SK-N-DZ (cell line): ENCODE data around the gene CCDC85B.
A peak's percentile ranks its signal among the peaks of the same experiment; 100 is the strongest.
"Not testable (repeated sequence)": the region's sequence is repeated elsewhere in the genome, so short reads cannot be mapped to it uniquely, and the experiment has no call there.

Experiments used
- DNase-seq: peaks from one replicate; pipeline ENCODE4 v3.0.0-alpha.2; 2015; ENCODE audit warnings: low spot score

Gene CCDC85B

GRCh38 chr11:65886826-65887722 lies 3.4 kb upstream of the CCDC85B start:
- DNase-seq: no peak

- DNase-seq: no peak
These were observed 2.7 kb upstream of the CCDC85B start for GRCh38 chr11:65887723-65888162.

GRCh38 chr11:65888163-65888814 lies 2.2 kb upstream of the CCDC85B start, which contains the start of gene FIBP:
FIBP (minus strand) TSS chr11:65888471; CDS start chr11:65888418, 53 bp downstream.
- DNase-seq: peak; percentile 95

DNA sequence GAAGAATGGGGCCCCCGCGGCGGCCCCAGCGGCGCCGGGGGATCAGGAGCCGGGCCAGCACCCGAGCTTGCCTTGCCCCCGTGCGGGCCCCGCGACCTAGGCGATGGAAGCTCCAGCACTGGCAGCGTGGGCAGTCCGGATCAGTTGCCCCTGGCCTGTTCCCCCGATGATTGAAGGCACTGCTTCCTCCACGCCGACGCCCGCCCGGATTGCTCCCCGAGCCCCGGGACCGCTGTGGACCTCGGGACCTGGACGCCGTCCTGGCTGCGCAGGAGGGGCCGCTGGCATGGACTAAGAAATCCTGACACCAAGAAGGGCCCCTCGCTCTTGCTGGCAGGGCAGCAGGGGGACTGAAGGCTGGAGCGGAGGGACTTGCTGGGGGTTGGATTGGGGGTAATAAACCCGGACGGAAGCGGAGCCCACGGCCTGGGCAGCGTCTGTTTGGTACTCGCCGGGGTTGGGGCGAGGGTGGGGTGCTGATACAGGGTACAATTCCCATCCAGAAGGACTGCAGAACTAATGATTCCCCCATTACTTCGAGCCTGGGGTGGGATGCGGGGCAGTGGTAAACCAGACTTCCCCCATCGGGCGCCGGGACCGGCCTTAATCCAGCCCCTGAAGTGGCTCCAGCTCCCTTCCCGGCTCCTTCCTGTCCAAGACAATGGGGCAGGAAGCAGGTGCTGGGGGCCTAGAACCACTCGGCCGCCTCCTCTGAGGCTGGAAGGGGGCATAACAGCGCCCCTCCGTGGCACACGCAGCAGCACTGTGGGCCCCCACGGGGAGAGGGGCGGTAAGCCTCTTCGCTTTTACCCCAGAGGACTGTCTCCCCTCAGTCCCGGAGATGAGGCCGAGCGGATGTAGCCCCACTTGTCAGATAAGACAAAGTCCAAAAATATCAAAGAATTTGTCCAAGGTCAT lies 1.0 kb downstream of the CCDC85B start:
- DNase-seq: no peak

DNA sequence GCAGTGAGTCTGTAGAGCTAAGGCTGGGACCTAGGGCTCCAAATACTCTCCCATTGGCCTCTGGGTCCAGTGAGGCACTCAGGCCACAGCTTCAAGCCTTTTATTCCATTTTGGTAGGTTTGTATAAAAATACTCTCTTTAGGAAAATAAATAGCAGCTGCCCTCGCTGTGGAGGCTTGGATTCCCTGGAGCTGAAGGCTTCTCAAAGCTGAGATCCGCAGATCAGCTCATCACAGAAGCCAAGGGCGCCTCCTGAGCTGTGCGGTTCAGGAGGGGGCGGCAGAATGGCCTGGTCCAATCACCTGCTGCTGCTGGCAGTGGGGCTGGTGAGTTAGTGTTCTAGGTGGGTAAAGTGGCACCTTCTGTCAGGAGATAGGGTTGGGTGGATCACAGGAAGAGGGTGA lies 1.7 kb downstream of the CCDC85B start:
- DNase-seq: not testable (repeated sequence)

DNA sequence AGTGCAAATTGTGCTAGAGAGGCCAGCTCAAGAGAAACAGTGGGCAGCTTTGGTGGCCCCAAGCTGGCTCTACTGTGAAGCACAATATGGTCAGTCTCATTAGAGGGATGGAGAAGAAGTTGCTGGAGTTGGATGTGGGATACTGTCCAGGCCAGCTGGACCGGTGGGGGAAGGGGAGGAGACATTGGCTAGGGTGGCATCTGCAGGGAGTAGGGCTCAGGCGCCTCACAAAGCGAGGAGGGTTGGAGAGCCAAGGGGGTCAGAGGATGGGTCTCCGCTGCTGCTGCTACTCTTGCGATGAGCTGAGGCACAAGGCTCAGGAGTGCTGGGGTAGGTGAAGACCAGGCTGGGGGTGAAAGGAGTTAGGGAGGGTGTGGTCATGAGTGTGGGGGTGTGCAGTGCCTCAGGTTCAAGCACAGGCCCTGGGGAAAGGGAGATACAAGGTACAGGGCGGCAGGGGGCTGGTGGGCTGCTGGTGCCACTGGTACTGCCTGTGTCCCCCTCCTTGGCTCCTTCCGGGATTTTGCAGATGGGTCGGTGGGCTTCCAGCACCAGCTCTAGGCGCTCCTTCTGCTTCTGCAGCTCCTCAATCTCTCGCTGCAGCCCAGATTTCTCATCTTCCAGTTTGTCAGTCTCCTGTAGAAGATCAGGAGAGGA lies 2.3 kb downstream of the CCDC85B start:
- DNase-seq: no peak

- DNase-seq: no peak
These were observed 3.6 kb downstream of the CCDC85B start for GRCh38 chr11:65894034-65894591.

DNA sequence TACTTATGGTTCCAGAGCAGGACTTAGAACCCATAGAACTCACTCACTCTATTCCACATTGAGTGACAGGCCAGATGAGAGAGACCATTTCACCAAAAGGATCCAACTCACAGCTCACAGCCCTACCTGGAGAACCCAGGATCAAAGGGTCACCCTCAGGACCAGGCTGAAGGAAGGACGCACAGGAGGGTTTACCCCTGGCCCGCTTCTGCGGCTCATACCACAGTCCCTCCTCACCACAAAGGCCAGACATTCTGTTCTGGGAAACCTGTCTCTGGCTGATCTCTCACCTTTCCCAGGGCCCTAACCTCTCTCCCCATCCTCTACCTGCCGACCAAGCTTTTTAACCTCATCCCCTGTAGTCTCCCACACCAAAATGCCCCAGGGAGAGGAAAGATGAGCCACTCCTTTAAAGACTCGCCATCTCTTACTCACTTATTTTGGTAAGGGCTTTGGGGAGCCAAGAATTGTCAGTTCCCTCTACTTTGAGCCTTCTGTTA lies 5.1 kb downstream of the CCDC85B start:
- DNase-seq: no peak

- DNase-seq: no peak
These were observed 5.8 kb downstream of the CCDC85B start for GRCh38 chr11:65896034-65896999.

DNA sequence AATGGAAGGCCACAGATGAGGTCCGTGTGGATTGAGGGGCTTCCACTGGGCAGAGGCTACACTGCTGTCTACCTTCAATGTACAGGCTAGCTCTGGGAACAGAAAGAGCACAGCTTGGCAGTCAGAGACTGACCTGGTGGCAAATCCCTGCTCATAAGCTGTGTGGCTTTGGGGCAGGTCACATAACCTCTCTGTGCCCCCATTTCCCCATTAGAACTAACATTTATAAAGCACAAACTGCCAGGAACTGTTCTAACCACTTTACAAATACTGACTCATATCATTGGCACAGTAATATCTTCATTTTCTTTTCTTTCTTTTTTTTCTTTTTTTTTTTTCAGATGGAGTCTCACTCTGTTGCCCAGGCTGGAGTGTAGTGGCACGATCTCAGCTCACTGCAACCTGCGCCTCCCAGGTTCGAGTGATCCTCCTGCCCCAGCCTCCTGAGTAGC lies 6.6 kb downstream of the CCDC85B start:
- DNase-seq: no peak

DNA sequence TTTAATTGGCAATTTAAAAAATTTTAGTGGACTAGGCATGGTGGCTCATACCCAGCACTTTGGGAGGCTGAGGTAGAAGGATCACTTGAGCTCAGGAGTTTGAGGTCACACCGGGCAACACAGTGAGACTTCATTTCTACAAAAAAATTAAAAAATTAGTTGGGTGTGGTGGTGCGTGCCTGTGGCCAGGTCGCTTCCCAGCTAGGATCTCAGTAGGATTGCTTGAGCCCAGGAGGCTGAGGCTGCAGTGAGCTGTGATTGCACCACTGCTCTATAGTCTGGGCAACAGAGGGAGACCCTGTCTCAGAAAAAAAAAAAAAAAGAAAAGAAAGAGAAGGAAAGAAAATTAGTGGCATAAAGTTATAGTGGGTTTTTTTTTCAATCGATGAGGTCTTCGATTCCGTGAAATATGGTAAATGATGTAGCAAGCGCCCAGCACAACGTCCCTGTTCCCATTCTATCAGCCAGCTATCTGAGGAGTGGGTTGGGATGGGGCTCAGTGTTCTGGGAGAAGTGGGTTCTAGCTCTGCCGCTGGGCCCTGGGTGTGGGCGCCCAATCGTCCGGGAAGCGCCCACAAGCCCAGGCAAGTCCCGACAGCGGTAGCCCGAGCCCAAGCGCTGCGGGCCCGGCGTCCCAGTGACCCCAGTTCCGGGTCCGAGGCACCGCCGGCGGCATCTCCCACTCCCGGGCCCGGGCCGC lies 8.3 kb downstream of the CCDC85B start:
- DNase-seq: no peak

- no peak for DNase-seq
These were observed 9.1 kb downstream of the CCDC85B start for GRCh38 chr11:65899356-65900124.

- DNase-seq: no peak
These were observed 9.8 kb downstream of the CCDC85B start, which contains the start of gene FOSL1 for GRCh38 chr11:65900125-65900898. FOSL1 (minus strand) TSS chr11:65900388; CDS start chr11:65900339, 49 bp downstream.

DNA sequence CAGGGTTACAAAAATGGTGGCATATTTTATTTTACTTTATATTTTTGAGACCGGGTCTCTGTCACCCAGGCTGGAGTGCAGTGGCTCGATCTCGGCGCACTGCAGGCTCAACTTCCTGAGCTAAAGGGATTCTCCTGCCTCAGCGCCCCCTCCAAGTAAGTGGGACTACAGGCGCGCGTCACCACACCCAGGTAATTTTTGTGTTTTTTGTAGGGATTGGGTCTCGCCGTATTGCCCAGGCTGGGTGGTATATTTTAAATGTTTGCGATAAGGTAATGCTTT lies 10.4 kb downstream of the CCDC85B start:
- DNase-seq: no peak

GRCh38 chr11:65903068-65903481 lies 12.6 kb downstream of the CCDC85B start:
- no peak for DNase-seq

DNA sequence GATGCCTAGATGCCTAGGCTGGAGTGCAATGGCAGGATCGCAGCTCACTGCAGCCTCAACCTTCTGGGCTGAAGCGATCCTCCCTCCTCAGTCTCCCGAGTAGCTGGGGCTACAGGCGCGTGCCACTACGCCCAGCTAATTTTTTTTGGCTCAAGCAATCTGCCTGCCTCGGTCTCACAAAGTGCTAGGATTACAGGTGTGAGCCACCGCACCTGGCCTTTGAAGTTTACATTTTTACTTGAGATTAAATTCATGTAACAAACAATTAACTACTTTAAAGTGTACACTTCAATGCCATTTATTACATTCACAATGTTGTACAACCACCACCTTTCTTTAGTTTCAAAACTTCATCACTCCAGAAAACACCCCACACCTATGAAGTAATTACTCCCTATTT lies 13.2 kb downstream of the CCDC85B start:
- no peak for DNase-seq

- DNase-seq: no peak
These were observed 16.1 kb downstream of the CCDC85B start for GRCh38 chr11:65906602-65907001.
